Measurements from ENCODE around the gene SLC29A1.
A peak's percentile ranks its signal among the peaks of the same experiment; 100 is the strongest.
"Not testable (repeated sequence)": the region's sequence is repeated elsewhere in the genome, so short reads cannot be mapped to it uniquely, and the experiment has no call there.

Gene SLC29A1

GRCh38 chr6:44196351-44196750 lies 27.0 kb upstream of the SLC29A1 start:
- not testable (repeated sequence) for H3K4me1 ChIP-seq (ENCODE audit: control insufficient read depth, insufficient read depth, low read length); H3K27me3 ChIP-seq (replicated peaks; ENCODE audit: control insufficient read depth, insufficient read depth, low read length); H3K9ac ChIP-seq (ENCODE audit: low read length); H3K9me3 ChIP-seq (ENCODE audit: control insufficient read depth, low read length); DNase-seq (ENCODE audit: low read depth); H3K36me3 ChIP-seq (ENCODE audit: control insufficient read depth, insufficient read depth, low read length, severe bottlenecking); H3K4me3 ChIP-seq (ENCODE audit: low read length)

GRCh38 chr6:44198684-44199083 lies 24.7 kb upstream of the SLC29A1 start:
- no peak overlapping the region for H3K9ac ChIP-seq (ENCODE audit: low read length)
- no peaks in the 10 kb centered on the region for H3K36me3 ChIP-seq (ENCODE audit: control insufficient read depth, insufficient read depth, low read length, severe bottlenecking)
- peaks cover 26% of the 10 kb centered on the region for H3K4me1 ChIP-seq (ENCODE audit: control insufficient read depth, insufficient read depth, low read length)
- H3K9me3 ChIP-seq (ENCODE audit: control insufficient read depth, low read length): no peaks in the 10 kb centered on the region
- H3K4me3 ChIP-seq (ENCODE audit: low read length): no peak overlapping the region
- no peak for DNase-seq (ENCODE audit: low read depth)
- H3K27me3 ChIP-seq (replicated peaks; ENCODE audit: control insufficient read depth, insufficient read depth, low read length): no peaks in the 10 kb centered on the region

- Histone ChIP-seq H3K36me3 (ENCODE audit: control insufficient read depth, insufficient read depth, low read length, severe bottlenecking) (no peaks in the 10 kb centered on the region), H3K27me3 (replicated peaks; ENCODE audit: control insufficient read depth, insufficient read depth, low read length) (no peaks in the 10 kb centered on the region), H3K9ac (ENCODE audit: low read length) (no peak overlapping the region), H3K4me3 (ENCODE audit: low read length) (no peak overlapping the region), H3K9me3 (ENCODE audit: control insufficient read depth, low read length) (no peaks in the 10 kb centered on the region), H3K4me1 (ENCODE audit: control insufficient read depth, insufficient read depth, low read length) (peaks cover 26% of the 10 kb centered on the region)
- no peak for DNase-seq (ENCODE audit: low read depth)
Measured at GRCh38 chr6:44199883-44200282, 23.5 kb upstream of the SLC29A1 start.

- Histone ChIP-seq H3K4me1 (ENCODE audit: control insufficient read depth, insufficient read depth, low read length) (peaks cover 26% of the 10 kb centered on the region), H3K4me3 (ENCODE audit: low read length) (peak overlapping the region; percentile 19), H3K36me3 (ENCODE audit: control insufficient read depth, insufficient read depth, low read length, severe bottlenecking) (no peaks in the 10 kb centered on the region), H3K9me3 (ENCODE audit: control insufficient read depth, low read length) (no peaks in the 10 kb centered on the region), H3K9ac (ENCODE audit: low read length) (peak overlapping the region; percentile 53), H3K27me3 (replicated peaks; ENCODE audit: control insufficient read depth, insufficient read depth, low read length) (no peaks in the 10 kb centered on the region)
- DNase-seq (ENCODE audit: low read depth): no peak
Measured at GRCh38 chr6:44201200-44201599, 22.2 kb upstream of the SLC29A1 start.

- Histone ChIP-seq H3K4me1 (ENCODE audit: control insufficient read depth, insufficient read depth, low read length) (peaks cover 26% of the 10 kb centered on the region), H3K9me3 (ENCODE audit: control insufficient read depth, low read length) (no peaks in the 10 kb centered on the region), H3K4me3 (ENCODE audit: low read length) (peak overlapping the region; percentile 19), H3K36me3 (ENCODE audit: control insufficient read depth, insufficient read depth, low read length, severe bottlenecking) (no peaks in the 10 kb centered on the region), H3K9ac (ENCODE audit: low read length) (peak overlapping the region; percentile 53), H3K27me3 (replicated peaks; ENCODE audit: control insufficient read depth, insufficient read depth, low read length) (no peaks in the 10 kb centered on the region)
- no peak for DNase-seq (ENCODE audit: low read depth)
Measured at GRCh38 chr6:44201638-44202303, 21.6 kb upstream of the SLC29A1 start.

GRCh38 chr6:44202332-44202971 lies 20.9 kb upstream of the SLC29A1 start:
- Histone ChIP-seq H3K36me3 (ENCODE audit: control insufficient read depth, insufficient read depth, low read length, severe bottlenecking) (no peaks in the 10 kb centered on the region), H3K4me3 (ENCODE audit: low read length) (no peak overlapping the region), H3K9me3 (ENCODE audit: control insufficient read depth, low read length) (no peaks in the 10 kb centered on the region), H3K9ac (ENCODE audit: low read length) (peak overlapping the region; percentile 65), H3K4me1 (ENCODE audit: control insufficient read depth, insufficient read depth, low read length) (peaks cover 26% of the 10 kb centered on the region), H3K27me3 (replicated peaks; ENCODE audit: control insufficient read depth, insufficient read depth, low read length) (no peaks in the 10 kb centered on the region)
- no peak for DNase-seq (ENCODE audit: low read depth)

GRCh38 chr6:44202972-44203750 lies 20.2 kb upstream of the SLC29A1 start:
- Histone ChIP-seq H3K9me3 (ENCODE audit: control insufficient read depth, low read length) (no peaks in the 10 kb centered on the region), H3K27me3 (replicated peaks; ENCODE audit: control insufficient read depth, insufficient read depth, low read length) (no peaks in the 10 kb centered on the region), H3K36me3 (ENCODE audit: control insufficient read depth, insufficient read depth, low read length, severe bottlenecking) (no peaks in the 10 kb centered on the region), H3K4me1 (ENCODE audit: control insufficient read depth, insufficient read depth, low read length) (peaks cover 26% of the 10 kb centered on the region), H3K4me3 (ENCODE audit: low read length) (no peak overlapping the region), H3K9ac (ENCODE audit: low read length) (peak overlapping the region; percentile 65)
- DNase-seq (ENCODE audit: low read depth): no peak

- Histone ChIP-seq H3K4me1 (ENCODE audit: control insufficient read depth, insufficient read depth, low read length) (peaks cover 31% of the 10 kb centered on the region), H3K9ac (ENCODE audit: low read length) (no peak overlapping the region), H3K4me3 (ENCODE audit: low read length) (no peak overlapping the region), H3K9me3 (ENCODE audit: control insufficient read depth, low read length) (no peaks in the 10 kb centered on the region), H3K36me3 (ENCODE audit: control insufficient read depth, insufficient read depth, low read length, severe bottlenecking) (no peaks in the 10 kb centered on the region), H3K27me3 (replicated peaks; ENCODE audit: control insufficient read depth, insufficient read depth, low read length) (no peaks in the 10 kb centered on the region)
- DNase-seq (ENCODE audit: low read depth): no peak
Measured at GRCh38 chr6:44203955-44204354, 19.4 kb upstream of the SLC29A1 start.

- no peak for DNase-seq (ENCODE audit: low read depth)
- H3K4me3 ChIP-seq (ENCODE audit: low read length): no peak overlapping the region
- H3K27me3 ChIP-seq (replicated peaks; ENCODE audit: control insufficient read depth, insufficient read depth, low read length): no peaks in the 10 kb centered on the region
- H3K9ac ChIP-seq (ENCODE audit: low read length): peak overlapping the region; percentile 48
- no peaks in the 10 kb centered on the region for H3K36me3 ChIP-seq (ENCODE audit: control insufficient read depth, insufficient read depth, low read length, severe bottlenecking)
- H3K9me3 ChIP-seq (ENCODE audit: control insufficient read depth, low read length): no peaks in the 10 kb centered on the region
- peaks cover 13% of the 10 kb centered on the region for H3K4me1 ChIP-seq (ENCODE audit: control insufficient read depth, insufficient read depth, low read length)
Measured at GRCh38 chr6:44207966-44208365, 15.4 kb upstream of the SLC29A1 start.

GRCh38 chr6:44211284-44211683 lies 12.1 kb upstream of the SLC29A1 start:
- DNase-seq (ENCODE audit: low read depth): no peak

GRCh38 chr6:44214307-44214706 lies 9.1 kb upstream of the SLC29A1 start:
- no peak for DNase-seq (ENCODE audit: low read depth)
- Histone ChIP-seq H3K4me3 (ENCODE audit: low read length) (no peak overlapping the region), H3K9ac (ENCODE audit: low read length) (no peak overlapping the region), H3K9me3 (ENCODE audit: control insufficient read depth, low read length) (no peaks in the 10 kb centered on the region), H3K27me3 (replicated peaks; ENCODE audit: control insufficient read depth, insufficient read depth, low read length) (no peaks in the 10 kb centered on the region), H3K36me3 (ENCODE audit: control insufficient read depth, insufficient read depth, low read length, severe bottlenecking) (no peaks in the 10 kb centered on the region), H3K4me1 (ENCODE audit: control insufficient read depth, insufficient read depth, low read length) (peaks cover 30% of the 10 kb centered on the region)

More at GRCh38 chr6:44211284-44211683, 12.1 kb upstream of the SLC29A1 start:
- H3K4me3 ChIP-seq (ENCODE audit: low read length): no peak overlapping the region
- peaks cover 7% of the 10 kb centered on the region for H3K4me1 ChIP-seq (ENCODE audit: control insufficient read depth, insufficient read depth, low read length)
- no peaks in the 10 kb centered on the region for H3K27me3 ChIP-seq (replicated peaks; ENCODE audit: control insufficient read depth, insufficient read depth, low read length)
- H3K9ac ChIP-seq (ENCODE audit: low read length): no peak overlapping the region
- no peaks in the 10 kb centered on the region for H3K9me3 ChIP-seq (ENCODE audit: control insufficient read depth, low read length)
- no peaks in the 10 kb centered on the region for H3K36me3 ChIP-seq (ENCODE audit: control insufficient read depth, insufficient read depth, low read length, severe bottlenecking)

Data from adipocyte (in vitro differentiated cells).